NCI-H1436 treated with DMSO at 0.1 percent for 48 hours (cell line): Measurements from ENCODE around the gene PLEKHM3.
"Not testable (repeated sequence)": the region's sequence is repeated elsewhere in the genome, so short reads cannot be mapped to it uniquely, and the experiment has no call there.

Experiments
- DNase-seq: peaks from one replicate; lab custom pipeline; 2025; lab: John Stamatoyannopoulos, UW

Gene PLEKHM3

DNA sequence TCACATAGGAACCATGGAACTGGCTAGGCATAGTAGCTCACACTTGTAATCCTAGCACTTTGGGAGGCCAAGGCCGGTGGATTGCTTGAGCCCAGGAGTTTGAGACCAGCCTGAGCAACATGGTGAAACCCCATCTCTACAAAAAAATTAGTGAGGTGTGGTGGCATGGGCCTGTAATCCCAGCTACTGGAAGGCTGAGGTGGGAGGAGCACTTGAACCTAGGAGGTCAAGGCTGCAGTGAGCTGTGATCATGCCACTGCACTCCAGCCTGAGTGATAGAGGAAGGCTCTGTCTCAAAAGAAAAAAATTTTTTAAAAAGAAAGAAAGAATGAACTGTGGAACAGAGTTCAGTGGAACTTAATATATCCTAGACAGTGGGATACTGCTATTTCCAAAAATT lies 76.1 kb downstream of the PLEKHM3 start:
- not testable (repeated sequence) for DNase-seq

DNA sequence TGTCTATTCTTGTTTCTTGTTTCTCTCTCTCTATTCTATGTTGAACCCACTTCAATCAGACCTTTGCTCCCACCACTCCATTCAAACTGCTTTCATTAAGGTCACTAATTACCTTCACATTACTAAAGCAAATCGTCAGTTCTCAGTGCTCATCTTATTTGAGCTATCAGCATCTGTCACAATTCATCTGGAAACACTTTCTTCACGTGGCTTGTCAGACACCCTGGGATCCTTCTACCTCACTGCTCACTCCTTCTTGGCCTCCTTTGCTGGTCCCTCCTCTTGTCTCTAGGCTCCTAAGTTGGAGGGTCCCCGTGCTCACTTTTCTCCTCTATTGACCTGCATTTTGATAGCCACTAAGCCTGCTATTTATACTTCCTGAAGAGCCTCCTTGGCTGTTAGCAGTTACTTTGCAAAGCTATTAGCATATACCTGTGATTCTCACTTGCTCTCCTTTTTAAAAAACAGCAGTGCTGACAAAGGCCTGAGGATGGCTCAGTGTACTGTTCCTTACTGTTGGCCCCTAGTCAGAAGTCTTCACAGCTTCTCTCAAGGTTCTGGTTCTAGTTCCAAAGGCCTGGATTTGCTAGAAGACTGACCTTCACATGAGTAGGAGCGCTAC lies 80.2 kb downstream of the PLEKHM3 start:
- no peak for DNase-seq

DNA sequence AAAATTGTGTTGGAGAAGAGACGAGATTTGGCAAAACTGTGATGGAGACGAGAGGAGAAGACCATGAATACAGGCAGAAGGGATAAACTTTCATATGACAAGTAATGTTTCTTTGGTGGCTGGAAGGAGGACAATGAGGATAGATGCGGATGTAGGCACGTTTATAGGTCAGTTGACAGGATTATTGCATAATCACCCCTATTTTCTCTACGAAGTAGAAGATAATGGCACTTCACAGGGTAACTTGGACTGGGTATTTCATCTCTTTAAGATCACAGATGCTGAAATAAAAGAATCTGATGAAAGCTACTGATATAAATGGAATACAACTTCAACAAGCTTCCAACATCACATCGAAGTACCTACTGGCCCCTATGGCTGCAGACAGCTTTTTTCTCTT lies 81.0 kb downstream of the PLEKHM3 start:
- DNase-seq = no peak

DNA sequence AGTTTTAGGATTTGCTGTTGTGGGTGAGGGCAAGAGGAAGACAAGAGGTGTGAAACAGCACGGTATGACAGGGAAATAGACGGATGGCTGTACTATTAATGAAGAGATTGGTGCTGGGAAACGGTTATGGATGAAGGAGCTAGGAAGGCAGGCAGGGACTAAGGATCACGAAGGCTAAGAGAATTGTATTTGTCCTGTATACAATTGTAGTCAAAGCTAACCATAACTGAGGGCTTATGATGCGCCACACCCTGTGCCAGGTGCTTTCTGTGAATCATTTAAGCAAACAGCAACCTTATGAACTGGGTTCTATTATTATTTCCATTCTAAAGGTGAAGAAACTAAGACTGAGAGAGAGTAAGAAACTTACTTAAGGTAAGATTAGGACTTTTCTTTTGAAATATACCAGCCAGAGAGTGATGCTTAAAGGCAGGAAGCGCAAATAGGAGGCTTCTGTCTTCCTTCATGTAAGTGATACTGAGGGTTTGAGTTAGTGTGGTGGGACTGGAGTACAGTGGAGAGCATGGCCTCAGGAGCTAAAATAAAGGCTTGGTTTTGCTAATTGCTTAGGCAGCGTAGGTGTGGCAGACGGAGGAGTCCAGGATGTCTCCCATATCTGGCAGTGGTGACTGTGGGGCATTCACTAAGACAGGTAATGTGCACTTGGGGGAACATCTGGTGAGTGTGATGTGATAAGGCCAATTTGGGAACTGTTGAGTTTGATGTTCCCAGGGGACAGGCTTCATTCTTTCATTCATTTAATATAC lies 85.8 kb downstream of the PLEKHM3 start:
- no peak for DNase-seq

DNA sequence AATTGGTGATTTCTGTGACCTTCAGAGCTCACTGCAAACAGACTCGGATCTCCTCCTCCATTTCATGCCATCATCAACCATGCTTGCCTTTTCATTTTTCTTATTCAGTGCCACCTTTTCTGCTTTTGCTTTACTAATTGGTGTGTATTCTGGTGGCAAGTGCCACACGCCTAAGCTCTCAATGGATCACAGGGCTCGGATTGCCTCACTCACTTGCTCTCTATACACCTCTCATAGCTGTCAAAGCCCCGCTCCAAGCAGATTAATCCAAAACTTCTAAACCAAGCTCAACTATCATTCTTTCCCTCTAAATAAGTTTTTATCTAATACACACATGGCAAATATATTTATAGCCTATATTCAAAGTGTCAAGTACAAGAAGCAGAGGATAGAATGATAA lies 86.4 kb downstream of the PLEKHM3 start:
- no peak for DNase-seq

DNA sequence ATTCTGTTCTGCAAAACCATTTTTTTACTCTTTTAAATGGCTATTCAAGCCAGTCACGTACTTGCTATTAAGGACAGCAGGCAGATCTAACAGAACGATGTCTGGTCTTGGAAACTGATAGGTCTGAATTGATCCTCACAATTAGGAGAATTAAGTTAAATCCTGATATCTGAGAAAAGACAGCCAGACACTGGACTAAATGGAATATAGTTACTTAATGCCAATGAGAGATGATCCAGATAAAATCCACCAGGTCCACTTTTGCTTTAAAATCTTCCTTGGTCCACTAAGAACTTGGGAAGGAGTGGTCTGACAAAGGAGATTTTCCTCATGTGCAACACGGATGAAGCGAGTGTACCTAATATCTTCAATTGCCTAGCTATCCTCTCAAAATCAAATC lies 86.9 kb downstream of the PLEKHM3 start:
- no peak for DNase-seq

DNA sequence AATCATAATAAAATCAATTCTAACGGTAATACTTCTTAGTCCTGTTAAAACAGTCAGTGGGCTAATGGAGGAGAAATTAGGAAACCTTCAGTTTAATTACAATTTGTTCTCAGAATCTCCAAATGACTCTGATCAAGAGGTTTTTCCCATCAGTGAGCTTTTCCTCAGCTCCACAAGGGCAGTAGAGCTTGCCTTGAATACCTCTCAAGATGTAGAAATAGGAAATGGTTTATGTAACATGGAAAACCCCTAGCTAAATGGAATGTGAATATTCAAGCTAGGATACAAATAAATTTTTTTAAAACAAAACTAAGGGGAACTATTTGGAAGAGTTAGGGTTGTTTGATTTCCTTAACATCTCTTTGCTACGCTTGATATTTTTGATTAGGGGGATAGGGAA lies 87.5 kb downstream of the PLEKHM3 start:
- no peak for DNase-seq

DNA sequence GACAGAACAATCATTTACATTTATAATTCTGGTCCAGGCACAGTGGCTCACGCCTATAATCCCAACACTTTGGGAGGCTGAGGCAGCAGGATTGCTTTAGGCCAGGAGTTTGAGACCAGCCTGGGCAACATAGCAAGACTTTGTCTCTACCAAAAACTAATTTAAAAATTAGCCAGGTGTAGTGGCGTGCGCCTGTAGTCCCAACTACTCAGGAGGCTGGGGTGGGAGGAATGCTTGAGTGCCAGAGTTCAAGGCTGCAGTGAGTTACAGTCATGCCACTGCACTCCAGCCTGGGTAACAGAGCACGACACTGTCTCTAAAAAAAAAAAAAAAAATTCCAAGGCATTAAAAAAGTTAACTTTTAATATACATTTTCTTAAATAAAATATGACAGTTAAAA lies 88.1 kb downstream of the PLEKHM3 start:
- DNase-seq = no peak

DNA sequence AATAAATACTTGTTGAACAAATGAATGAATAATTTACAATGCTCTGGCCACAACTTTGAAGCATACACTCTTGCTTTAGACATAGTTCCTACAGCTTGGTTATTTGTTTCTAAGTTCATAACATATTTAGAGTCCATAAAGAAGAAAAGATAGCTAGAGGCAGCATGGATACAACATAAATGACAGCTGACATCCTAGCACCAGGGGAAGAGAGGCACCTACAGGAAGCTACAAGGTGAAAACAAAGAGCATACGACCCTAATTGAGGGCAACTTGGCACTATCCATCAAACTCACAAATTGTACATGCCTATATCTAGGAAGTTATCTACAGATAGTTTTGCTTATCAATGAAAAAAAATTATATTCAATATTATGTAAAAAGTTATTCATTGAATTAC lies 88.9 kb downstream of the PLEKHM3 start:
- no peak for DNase-seq

DNA sequence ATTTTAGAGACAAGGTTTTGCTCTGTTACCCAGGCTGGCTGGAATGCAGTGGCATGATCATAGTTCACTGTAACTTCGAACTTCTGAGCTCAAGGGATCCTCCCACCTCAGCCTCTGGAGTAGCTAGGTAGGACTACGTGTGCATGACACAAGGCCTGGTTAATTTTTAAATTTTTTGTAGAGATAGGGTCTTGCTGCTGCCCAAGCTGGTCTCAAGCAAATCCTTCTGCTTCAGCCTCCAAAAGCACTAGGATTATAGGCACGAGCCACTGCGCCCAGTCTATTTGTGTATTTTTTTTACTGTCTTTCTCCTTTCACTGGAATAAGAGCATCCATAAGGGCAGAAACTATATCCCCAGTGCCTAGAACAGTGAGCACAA lies 89.3 kb downstream of the PLEKHM3 start:
- no peak for DNase-seq

DNA sequence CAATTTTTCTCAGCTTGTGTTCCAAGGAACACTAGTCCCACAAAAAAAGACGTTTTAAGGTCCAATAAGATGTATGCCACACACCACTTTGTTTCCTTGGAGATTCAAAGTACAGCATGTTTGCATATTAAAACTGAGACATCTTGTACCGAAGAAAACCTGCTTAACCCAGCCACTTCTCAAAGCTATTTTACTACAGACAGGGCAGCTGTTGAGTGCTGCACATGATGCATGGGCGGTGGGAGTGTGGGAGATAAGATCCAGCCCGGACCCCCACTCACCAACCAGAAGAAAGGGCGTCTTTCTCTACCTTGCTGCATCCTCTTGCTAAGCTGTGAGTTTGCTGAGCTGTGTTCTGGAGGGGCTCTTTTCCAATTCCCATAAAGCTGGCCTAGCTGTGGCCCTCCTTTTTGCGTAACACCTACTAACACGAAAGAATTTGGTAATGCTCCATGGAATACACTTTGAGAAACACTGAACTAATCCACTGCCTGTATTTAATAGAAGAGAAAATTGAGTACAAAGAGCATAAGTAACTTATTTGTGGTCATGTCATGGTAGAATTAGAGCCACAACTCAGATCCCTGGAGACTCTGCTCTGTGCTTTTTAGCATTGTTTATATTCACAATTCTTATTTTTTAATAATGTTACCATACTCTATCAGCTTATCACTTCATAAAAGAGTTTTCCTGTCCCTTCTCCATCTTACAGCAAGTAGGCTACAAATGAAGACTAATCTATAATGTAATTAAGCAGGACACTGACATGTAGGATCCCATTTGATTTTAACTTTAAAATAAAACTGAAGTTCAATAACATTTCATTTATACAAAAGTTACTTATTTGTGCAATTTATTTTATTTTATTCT lies 90.0 kb downstream of the PLEKHM3 start:
- DNase-seq = no peak

DNA sequence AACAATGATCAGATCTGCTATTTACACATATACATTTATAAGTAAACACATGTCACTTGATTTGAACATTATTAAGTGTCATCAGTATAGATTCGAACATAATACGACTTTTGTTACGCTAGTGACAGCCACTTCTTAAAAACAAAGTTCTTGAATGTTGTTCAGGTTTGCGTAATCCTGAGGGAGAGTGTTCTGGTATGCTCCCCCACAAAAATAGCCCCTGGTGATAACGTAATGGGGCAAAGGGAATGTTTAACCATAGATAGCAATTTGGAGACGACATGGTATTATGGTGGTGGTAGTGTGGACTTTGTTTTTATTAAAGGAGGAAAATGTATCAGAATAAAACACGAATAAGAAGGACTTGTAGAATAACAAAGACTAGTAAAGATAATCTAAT lies 90.6 kb downstream of the PLEKHM3 start:
- no peak for DNase-seq

DNA sequence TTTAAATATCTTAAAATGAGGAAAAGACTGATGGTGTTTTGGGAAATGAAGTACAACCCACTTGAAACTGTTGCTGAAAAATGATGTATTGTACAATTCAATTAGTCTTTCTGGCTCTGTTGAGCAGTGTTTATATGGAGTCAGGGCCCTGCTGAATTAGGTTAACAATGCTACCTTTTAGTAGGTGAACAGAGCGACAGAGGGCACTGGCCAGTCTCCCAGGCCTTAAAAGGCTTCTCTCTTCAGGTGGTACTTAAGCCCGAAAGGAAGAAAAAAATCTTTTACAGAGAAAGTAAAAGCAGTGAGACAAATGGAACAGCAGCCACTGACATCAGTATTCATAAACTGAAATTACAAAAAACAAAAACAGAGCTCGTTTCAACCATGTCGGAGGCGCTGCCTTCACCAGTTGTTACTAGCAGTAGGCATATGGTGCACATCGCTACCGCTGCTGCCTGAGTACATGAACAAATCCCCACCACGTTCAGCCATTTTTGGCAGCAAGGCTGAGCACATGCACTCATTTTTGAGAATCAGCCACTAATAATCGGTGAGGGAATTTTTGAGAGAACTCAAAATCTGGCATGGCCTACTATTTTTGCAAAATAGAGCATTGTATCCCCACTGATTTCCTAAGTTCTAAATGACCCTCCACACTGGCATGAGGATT lies 91.8 kb downstream of the PLEKHM3 start:
- no peak for DNase-seq

DNA sequence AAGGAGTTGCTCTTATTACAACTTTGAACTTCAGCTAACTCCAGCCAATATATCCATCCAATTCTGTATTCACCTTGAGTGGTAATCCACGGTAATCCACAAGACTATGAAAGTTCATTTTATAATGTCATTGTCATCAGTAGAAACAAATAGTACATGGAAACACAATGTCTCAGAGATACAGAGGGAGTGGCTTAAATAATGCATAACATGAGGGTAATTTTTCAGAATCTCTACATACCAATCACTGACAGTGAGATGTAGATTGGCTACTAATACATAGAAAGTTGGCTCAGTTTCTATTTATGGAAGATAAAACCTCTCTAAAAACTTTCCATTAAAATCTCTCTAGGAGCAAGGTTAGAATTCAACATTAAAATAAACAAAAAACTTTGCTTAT lies 93.2 kb downstream of the PLEKHM3 start:
- no peak for DNase-seq

DNA sequence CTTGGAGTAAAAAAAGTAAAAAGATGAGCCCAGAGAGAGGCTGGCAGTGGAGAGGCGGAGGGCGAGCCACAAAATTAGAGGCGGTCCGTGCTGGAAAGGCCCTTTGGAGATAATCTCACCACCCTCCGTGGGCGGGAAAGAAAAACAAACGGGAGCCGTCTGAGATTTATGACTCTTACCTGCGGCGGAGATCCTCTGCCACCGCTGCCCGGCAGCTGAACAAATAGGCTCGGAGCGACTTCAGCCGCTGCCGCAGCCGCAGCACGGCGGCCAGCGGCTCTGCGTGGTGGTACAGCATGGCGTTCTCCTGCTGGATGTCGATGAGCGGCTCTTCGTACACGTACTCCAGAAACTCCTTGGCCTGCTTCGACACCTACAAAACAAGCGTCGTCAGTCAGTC lies 94.6 kb downstream of the PLEKHM3 start:
- peak; percentile 28 for DNase-seq

DNA sequence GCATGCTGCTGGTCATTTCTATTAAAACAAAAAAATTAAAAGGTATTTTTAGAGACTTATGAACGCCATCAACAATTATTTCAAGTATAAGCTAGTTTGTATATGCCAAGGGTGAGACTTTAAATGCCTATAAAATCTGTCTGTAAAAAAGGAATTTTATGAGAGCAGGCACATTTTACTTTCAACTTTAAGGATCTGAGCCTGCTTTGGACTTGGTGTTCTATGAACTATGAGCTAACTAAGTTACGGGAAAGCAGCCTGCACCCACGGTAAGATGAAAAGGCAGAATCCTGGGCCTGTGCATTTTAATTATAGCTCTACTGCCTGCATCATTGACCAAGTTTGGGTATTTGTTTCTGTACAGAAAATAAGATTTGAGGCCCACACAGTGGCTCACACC lies 95.4 kb downstream of the PLEKHM3 start:
- DNase-seq = no peak

DNA sequence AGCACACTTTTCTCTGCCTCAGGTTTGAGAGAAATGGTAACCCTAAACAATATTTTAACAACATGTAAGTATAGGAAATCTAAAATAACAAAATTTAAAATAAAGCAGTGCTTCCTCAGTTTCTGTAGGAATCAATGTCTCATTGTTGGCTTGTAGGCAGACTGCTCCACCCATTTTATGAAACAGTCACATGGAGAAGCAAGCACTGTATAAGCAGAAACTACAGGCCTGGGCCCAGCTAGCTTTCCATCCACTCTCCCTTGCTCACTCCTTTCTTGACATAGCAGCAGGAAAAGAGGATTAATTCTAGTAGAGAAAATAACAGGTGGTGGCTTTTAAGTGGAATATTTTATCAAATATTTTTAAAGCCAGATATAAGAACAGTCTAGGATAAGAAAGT lies 97.2 kb downstream of the PLEKHM3 start:
- DNase-seq = no peak

DNA sequence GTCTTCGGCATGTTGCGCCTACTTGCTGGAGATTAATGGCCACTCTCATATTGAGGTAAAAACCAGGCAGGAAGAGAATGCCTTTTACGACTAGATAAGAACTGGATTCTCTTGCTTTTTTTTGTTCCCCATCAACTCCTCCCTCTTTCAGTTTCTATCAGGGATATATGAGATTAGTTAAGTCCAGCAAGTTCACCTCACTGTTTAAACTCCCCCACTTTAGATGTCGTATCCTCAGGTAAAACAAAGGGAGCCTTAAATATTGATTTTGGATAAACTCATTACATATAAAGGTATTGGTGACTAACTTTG lies 98.4 kb downstream of the PLEKHM3 start:
- DNase-seq = no peak

DNA sequence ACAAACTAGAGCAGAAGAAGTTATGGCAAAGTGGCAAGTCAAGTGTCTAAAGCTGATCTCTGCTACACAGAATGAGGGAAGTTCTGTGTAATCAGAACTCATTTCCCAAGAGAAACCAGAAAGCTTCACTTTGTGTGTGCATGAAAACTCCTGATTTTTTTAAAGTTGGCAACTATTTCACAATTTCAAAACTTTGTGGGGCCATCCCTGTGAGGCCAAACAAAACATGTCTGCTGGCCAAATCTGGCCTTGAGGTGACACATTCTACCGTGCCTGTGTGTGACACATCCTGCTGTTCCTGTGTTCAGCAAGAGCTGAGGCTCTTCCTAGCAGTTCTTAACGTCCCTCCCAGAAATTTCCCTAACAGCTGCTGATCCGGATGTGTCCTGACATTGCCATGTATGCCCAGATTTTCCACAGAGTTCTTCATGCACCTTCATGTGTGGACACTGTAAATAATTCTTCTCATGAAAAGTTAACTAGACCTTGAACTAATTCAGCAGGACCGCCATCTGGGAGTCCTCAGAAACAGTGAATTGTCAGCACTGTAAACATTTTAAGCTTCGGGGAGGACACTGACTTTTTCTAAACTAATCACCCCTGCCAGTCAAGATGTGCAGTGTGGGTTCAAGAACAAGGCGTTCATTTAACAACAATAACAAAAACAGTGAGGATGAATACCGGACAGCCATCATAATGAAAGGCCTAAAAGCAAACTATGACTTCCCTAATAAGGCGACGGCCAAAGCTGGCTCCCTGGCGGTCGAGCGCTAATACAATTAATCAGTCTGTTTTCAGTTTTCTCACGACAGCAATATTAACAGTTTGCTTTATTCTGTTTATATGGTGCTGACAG lies 99.0 kb downstream of the PLEKHM3 start:
- DNase-seq = no peak

DNA sequence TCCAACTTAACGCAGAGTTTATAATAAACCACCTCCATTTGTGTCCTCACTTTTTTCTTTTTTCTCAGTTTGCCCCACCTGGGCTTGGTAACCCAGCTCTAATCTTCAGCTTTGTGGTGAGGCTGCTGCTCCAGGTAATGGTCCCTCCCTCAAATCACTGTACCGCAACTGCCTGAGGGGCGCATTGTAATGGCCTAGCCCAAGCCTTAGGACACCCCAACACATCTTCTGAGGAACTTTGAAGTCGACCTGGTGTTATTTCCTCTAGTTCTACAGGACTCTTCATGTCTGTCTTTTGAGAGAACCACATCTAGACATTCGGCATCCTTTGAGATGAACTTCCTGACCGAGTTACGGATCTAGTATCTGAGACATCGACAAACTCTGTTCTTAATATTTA lies 99.7 kb downstream of the PLEKHM3 start:
- DNase-seq = no peak

DNA sequence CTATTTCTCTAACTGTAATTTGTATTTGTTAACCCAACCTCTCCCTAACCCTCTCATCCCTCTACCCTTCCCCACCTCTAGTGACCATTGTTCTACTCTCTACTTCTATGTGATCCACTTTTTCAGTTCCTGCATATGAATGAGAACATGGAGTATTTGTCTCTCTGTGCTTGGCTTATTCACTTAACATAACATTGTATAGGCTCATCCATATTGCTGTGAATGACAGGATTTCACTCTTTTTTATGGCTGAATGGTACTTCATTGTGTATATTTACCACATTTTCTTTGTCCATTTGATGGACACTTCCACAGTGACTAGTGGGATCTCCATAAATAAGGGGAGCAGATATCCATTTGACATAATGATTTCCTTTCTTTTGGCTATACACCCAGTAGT lies 103.7 kb downstream of the PLEKHM3 start:
- no peak for DNase-seq

DNA sequence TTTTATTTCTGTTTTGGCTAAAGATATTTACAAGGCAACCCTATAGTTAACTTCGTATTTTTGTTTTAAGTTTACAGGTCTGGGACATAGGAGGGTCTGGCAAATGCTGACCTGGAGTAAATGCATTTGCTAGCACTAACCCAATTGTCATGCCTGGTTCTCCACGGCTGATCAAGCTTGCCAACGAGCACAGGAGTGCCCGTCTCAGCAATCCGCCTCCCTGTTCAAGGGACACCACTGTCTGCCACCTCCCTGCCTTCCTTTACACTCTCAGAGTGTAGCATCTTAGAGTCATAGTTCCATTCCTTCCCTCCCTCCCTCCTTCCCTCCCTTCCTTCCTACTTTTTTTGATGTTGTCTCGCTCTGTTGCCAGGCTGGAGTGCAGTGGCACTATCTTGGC lies 104.6 kb downstream of the PLEKHM3 start:
- DNase-seq = no peak
